Stimulated activated CD4-positive, alpha-beta T cell treated with anti-CD3 and anti-CD28 coated beads, Interleukin-4, amount 100 ng/mL, for 4 hours (primary cell): Measurements from ENCODE around the gene ARHGAP28.
"Not testable (repeated sequence)": the region's sequence is repeated elsewhere in the genome, so short reads cannot be mapped to it uniquely, and the experiment has no call there.

ENCODE experiments used
- DNase-seq, 2 experiments: peaks; one replicate each; pipeline ENCODE4 v3.0.0-alpha.2; 2020

ARHGAP28 gene

DNA sequence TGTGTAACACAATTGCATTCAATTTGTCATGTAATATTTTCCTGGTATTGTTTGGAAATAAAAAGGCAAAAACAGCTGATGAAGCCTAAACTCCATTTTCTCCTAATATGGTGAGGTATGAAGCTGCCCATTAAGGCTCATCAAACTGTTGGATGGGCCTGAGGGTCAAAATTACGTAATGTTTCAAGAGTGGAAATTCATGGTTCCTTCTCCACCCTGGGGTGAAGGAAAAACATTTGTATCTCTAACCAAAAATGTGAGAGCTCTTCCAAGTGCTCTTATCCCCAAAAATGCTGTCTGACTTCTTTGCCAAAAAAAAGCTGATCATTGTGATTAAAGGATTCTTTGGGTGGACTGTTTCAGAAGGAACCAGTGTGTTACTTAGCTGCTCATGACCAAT, 91.8 kb downstream of the ARHGAP28 start:
- DNase-seq, result no peak

DNA sequence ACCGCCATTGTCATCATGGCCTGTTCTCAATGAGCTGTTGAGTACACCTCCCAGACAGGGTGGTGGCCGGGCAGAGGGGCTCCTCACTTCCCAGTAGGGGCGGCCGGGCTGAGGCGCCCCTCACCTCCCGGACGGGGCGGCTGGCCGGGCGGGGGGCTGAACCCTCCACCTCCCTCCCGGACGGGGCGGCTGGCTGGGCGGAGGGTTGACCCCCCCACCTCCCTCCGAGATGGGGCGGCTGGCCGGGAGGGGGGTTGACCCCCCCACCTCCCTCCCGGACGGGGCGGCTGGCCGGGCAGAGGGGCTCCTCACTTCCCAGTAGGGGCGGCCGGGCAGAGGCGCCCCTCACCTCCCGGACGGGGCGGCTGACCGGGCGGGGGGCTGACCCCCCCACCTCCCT, 97.6 kb downstream of the ARHGAP28 start:
- DNase-seq, result not testable (repeated sequence)

DNA sequence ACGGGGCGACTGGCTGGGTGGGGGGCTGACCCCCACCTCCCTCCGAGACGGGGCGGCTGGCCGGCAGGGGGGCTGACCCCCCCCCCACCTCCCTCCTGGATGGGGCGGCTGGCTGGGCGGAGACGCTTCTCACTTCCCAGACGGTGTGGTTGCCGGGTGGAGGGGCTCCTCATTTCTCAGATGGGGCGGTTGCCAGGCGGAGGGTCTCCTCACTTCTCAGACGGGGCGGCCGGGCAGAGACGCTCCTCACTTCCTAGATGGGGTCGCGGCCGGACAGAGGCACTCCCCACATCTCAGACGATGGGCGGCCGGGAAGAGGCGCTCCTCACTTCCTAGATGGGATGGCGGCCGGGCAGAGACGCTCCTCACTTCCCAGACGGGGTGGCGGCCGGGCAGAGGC, 98.0 kb downstream of the ARHGAP28 start:
- DNase-seq, result not testable (repeated sequence)

DNA sequence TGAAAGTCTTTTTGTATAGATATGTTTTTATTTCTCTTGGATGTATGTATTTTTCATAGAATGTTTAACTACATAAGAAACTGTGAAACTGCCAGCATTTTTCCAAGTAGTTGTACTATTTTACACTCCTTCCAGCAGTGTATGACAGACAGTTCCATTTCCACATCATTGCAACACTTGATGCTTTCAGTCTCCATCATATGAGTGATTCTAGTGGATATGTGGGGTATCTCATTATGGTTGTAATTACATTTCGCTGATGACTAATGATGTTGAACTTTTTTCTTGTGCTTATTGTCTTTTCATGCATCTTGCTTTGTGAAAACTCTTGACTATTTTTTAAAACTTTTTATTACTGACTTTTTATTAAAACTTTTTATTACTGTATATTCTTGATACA, 101.4 kb downstream of the ARHGAP28 start:
- no peak for DNase-seq

DNA sequence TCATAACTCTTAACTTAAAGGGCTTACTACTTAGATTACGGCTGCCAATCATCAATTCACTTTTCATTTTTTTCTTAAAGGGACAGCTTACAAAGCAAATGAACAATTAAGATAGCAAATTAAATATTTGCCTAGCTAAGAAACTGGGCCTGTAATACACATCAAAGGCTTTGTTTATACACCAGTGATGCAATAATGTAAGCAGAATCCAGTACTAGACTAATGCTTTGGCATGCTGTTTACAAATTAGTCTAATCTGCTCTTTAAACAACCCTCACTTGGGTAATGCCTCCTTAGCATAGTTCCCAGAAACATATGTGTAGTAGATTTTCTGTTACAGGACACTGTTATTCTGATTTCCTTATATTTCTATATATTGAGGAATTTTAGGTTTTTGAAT, 105.8 kb downstream of the ARHGAP28 start:
- no peak for DNase-seq

DNA sequence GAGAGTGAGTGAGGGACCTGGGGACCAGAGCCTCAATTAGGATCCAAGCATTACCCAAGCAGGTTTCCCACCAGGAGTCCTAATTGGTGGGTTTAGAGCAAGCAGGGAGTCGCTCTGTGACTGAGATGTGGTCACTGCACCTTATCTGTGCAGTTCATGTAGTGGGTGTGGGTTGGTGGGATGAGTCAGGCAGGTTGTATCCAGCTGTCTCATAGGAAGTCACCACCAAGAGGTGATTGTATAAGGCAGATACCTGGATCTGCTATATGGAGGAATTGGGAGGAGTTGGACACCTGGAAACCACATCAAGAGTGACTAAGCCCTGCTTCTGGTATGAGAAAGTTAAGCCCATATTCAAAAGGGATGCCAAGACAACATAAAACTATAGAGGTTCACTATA, 106.8 kb downstream of the ARHGAP28 start:
- DNase-seq, result no peak

DNA sequence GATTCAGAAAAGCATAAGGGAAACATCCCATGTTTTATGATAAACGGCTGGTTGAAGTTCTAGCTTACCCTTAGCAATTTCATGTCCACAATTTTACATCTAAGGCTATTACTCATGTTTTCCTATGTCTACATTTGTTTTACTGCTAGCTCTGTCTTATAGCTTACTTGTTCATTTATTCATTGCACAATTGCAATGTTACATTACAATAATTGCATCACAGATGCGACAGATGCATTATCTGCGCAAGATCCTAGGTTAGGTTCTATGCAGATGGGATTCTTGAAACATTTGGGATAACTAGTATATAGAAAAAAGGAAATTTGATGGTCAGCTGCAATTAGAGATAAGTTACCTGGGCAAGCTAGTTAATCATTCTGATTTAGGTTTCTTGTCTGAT, 108.4 kb downstream of the ARHGAP28 start:
- no peak for DNase-seq

DNA sequence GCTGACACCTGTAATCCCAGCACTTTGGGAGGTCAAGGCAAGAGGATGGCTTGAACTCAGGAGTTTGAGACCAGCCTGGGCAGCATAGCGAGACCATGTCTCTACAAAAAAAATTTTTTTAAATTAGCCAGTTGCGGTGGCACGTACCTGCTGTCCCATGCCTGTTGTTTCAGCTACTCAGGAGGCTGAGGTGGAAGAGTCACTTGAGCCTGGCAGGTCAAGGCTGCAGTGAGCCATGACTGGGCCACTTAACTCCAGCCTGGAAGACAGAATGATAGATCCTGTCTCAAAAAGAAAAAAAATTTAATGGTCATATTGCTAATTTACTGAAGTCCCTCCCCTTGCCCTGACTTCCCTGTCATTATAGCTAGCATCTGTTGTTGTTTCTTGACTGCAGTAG, 112.6 kb downstream of the ARHGAP28 start:
- DNase-seq, result no peak

DNA sequence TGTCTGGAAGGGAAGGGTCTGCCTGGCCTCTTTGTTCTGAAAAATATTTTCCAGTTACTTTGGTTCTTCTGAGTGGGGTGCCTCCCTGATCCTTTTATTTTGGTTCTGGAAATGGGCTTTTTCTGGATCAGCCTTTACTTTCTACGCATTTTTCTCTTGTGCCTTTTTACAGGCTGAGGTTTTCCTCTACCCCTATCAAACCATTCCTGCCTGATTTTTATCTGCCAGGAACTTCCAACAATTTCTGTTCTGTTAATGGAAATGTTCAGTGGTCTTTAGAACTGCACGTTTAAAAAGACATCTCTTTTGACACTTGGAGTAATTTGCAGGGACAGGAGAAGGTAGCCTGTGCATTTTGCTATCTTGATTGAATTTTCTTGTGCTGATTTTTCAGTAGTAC, 113.8 kb downstream of the ARHGAP28 start:
- DNase-seq, result no peak

DNA sequence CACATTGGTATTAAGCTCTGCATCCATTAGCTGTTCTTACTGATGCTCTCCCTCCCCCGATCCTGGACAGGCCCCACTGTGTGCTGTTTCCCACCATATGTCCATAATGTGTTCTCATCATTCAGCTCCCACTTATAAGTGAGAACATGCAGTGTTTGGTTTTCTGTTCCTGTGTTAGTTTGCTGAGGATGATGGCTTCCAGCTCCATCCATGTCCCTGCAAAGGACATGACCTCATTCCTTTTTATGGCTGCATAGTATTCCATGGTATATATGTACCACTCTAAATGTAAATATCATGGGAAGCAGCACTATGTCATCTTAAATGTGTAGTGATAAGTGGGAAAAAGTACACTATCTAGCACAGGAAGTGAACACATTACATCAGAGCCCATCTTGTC, 116.0 kb downstream of the ARHGAP28 start:
- not testable (repeated sequence) for DNase-seq

DNA sequence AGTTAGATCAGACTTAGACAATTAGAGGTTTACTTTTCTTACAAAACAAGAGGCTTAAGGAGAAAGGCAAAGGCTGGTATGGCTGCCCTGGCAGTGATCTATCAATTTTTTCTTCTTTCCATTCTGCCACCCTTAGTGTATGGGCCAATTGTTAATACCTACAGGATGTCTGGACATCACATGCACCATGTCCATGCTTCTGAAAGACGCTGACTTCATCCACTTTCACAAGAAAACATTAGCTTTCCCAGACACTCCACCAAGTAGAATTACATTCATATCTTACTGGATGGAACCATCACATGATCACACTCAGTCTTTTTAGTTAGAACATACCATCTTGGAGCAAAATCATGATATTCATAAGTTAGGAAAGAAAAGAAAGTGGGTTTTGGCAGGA, 120.9 kb downstream of the ARHGAP28 start:
- no peak for DNase-seq

DNA sequence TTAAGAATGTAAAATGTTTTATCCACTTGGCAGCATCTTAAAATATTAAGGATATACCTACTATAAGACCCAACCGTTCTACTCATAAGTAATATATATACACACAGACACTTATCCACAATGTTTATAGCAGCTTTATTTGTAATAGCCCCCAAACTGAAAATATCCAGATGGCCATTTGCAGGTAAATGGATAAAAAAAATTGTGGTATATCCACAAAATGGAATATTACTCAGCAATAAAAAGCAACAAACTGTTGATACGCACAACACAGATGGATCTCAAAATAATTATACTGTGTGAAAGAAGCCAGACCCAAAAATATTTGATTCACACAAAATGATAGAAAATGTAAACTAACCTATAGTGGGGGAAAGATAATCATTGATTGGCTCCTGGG, 122.0 kb downstream of the ARHGAP28 start:
- DNase-seq, result no peak

DNA sequence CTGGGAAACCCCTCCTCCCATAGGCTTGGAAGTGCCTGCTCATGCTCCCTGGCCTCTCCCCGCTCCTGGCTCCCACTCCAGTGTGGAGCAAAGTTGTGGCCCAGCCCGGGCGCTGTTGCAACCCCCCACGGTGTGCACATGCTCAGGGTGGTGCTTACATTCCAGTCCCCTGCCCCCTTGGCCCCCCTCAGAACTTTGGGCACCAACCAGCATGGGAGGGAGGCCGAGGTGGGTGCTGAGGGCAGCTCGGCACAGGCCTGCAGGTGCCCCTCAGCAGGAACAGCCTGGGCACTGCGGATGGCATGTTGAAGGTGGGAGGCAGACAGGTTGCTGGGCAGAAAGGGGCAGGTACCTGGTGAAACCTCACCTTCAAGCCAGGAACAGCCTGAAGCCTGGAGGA, 125.3 kb downstream of the ARHGAP28 start:
- no peak for DNase-seq

DNA sequence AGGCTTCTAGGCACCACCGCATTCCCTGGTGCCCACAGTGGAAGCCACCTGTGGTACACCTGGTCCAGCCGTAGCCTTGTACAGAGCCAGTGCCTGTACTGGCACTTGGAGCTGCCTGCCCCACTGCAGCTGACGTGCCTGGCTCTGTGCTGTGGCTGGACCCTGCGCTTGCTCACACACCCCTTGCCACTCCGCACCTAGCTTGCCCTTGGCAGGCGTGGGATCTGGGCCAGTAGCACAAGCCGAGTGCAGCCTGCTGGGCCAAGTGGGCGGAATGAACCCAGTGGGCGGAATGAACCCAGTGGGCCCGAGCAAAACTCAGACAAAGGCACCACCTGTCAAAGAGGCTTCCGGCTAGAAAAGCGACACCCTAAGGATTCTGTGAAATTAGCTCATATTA, 126.3 kb downstream of the ARHGAP28 start:
- DNase-seq, result no peak

DNA sequence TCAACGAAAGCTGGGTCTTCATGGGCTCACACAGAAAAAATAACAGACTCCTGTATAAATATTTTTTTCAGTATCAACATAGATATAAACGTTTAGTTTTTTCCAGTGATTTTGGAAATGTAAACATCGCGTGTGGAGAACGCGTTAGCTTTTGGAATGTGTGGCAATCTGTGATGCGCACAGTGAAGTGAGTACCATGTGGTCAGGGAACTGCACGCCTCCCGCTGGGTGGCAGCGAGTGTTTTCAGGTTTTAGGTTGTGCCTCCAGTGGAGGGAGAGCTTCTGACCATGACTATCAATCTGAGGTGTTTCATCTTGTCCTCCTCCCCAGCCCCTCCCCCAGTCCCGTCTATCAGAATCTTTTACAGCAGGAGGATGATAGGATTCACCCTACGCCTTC, 127.8 kb downstream of the ARHGAP28 start:
- DNase-seq, result no peak

DNA sequence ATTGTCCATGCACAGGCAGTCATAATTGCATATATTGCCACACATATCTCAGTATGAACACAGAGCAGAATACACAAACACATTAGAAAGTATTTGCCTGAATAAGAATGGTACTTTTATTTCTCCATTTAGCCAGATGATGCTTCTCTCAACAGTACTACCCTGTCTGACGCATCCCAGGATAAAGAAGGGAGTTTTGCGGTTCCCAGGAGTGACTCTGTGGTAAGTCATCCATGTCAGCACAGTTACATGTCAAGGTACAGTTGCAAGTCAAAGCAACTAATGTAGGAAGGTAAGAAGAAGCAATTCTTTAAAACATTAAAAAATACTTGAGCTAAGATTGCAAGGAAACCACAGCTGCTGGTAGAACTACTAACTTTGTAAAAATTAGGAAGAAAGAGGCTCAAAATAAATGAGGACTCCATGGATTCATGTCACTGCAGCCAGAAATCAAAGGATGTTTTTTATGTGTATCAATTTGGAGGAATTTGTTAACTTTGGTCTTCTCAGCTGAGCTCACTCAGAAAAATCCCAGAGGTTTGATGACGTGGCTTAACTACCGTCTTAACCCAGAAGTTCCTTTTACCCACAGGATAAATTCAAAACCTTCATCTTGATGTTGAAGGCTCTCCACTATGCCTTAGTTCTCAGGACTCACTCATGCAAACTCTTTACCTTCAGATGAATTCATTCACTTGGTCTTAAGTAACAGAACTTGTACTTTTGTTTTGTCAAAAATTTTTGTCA, 130.3 kb downstream of the ARHGAP28 start:
- DNase-seq, result no peak

DNA sequence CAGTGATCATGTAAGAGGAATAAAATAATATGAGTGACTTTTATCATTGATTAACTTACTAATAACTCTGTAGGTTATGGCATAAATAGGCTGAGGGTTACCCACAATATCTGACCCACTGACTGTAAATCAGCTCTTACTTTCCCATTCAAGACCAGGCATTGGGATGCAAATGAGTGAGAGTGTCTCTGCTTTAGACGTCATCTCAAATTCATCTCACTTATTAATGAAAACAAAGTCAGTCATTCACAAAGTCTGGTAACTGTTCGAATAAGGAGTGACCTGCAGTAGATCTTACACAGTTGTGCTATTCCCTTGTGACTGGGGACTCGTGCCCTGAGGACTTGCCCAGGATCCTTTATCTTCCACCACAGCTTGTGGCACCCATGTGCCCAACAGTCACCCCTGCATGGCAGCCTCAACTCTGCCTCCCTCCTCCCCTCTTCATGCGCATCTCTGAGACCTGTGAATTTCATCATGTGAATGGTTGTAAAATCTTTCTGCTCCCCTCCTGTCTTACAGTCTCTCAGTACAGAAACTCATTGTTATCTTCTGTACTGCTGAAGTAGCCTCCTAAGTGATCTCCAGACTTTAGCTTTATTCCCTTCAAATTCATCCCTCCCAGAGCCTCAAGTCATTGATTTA, 131.4 kb downstream of the ARHGAP28 start:
- no peak for DNase-seq

DNA sequence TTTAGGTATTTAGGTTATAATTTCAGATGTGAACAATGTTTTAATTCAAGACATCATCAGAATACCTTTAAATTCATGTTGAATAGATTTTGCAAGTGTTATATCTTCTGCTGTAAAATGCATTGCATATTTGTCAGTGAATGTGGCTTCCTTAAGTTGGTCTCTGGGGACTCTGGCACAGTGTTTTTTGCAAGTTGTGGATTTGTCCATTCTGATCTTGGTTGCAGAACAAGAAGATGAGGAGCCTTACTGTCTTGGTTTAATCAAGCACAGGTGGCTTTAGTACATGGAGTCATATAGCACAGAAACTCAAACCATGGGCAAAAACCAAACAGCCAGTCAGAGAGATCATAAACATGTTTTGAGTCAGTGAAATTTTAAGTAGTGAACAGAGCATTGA, 135.7 kb downstream of the ARHGAP28 start:
- DNase-seq, result no peak

DNA sequence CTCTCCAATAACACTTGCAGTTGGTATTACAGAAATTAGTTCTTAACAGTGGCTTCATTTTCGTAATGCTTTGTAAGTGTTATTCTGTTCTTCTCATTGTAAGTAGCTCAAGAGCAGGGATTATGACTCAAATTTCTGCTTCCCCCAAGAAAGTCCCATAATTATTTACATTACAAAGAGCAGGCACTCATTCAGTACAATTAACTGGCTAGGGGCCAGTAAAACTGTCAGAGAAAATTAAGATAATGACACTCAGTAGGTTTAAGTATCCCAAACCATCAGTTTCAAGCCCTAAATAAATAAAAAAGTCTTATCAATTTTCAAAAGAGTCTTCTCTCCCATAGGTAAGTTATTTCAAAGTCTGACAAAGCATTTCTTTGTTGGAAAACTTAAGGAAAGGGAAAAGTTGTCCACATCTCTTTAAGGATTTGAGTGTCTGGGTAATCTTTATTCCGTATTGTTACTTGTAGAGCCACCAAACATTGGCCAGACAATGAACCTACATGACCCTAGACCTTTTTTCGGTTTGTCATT, 137.1 kb downstream of the ARHGAP28 start:
- DNase-seq, result no peak

DNA sequence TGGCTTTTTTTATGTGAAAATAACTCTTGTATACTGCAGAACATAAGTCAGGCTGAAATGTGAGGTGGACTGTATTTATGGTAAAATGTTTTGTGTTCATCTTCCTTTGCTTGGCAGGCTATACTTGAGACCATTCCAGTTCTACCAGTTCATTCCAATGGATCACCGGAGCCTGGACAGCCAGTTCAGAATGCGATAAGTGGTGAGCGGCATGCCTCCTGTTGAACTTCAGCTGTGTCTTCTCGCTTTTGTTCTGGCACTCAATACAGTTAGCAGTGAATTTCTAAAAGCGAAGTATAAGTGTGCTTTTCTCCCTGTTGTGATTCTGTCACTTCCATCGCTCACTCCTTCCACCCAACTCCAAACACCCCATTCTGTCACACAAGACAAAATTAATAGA, 138.5 kb downstream of the ARHGAP28 start:
- DNase-seq, result no peak

DNA sequence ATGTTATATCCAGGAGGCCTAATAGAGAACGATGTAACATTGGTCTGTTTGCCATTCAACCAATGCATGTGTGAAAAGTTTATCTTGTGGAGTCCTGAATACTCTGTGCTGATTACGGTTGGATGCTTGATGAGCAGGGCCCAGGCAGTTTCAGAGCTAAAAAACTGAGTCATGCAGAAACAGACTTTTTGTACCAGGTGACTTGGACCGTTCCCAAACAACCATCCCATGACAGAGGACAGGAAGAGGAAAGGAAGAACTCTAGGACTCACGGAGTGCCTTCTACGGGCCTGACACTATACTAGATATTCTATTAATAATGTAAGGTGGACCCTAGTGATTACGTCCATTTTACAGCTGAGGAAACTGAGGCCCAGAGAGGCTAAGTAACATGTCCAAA, 142.1 kb downstream of the ARHGAP28 start:
- no peak for DNase-seq

DNA sequence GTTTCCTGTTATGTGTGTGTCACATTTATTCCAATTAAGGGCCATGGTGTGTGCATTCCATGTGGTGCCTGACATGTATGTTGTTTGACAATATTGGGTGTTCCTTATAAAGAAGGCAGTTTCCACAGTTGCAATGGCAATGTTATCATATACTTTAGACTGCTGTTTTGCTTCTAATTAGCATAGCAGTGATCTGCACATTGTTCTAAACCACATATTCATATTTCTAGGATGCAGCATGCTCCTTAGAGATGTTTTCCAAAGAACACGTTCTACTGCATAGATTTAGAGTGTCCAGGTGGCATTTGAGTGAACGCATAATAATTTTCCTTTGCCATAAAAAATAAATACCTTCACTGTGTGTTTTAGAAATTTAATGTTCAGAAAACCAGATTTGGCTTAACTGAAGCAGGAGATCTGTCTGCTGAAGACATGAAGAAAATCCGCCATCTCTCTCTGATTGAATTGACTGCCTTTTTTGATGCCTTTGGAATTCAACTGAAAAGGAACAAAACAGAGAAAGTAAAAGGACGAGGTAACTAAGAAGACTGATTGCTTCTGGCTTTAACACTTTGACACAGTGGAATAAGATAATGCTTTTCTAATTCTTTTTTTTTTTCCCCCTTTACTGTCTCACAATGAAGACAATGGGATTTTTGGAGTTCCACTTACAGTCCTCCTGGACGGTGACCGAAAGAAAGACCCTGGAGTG, 143.7 kb downstream of the ARHGAP28 start:
- DNase-seq, result no peak

DNA sequence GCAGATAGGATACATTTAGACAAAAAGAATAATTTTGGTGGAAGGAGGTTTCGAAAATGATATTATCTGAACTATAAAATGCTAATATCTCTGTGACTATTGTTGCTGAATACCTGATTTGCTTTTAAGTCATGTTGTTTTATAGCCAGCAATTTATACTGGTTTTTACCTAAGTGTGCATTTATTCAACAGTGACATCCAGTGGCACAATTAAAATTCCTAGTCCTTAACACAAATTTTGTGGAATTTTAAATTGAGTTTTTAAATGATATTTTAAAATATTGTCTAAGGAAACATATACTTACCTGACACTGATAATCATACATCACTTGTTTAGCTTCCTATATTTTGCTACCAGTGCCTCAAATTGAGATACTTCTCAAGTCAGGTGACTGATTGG, 144.8 kb downstream of the ARHGAP28 start:
- DNase-seq, result no peak

DNA sequence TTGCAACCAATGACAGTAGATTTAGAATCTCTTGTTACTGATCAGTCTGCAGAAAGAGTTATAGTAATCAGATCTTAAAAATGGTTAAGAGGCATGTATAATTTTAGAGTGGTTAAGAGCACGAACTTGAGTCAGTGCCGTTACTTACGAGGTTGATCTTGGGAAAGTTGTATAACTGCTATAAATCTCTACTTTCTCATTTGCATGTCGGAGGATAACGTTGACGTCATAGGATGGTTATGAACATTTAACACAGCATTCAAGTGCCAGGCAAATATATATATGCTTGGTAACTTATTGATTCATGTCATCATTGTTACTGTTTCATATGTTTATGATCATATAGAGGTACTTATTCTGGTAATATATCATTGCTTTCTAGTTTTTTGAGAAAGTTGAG, 146.2 kb downstream of the ARHGAP28 start:
- no peak for DNase-seq
